Measurements from ENCODE around the gene DLX3.

GRCh38 chr17:50028736-50029120, 33.7 kb upstream of the DLX3 start:
- TF ChIP-seq CTCF (IDR thresholded peaks at IDR 0.05; ENCODE audit: insufficient read depth, low read length, poor library complexity, severe bottlenecking) (no peak), EZH2phosphoT487 (conservative IDR thresholded peaks at IDR 0.05; ENCODE audit: low read length) (no peak)

Measured in SU-DHL-6 (cell line).